IPS-11a (cell line): ENCODE data around the gene IGFL1.
"Not testable (repeated sequence)": the region's sequence is repeated elsewhere in the genome, so short reads cannot be mapped to it uniquely, and the experiment has no call there.

Experiments
- H3K4me3 ChIP-seq: one replicate; pipeline ENCODE4 v1.5.1; 2013; ENCODE audit warnings: low read depth, low read length, control low read depth

IGFL1 gene

GRCh38 chr19:46221981-46222610 is 7.4 kb upstream of the IGFL1 start:
- no peak overlapping the region for H3K4me3 ChIP-seq

DNA sequence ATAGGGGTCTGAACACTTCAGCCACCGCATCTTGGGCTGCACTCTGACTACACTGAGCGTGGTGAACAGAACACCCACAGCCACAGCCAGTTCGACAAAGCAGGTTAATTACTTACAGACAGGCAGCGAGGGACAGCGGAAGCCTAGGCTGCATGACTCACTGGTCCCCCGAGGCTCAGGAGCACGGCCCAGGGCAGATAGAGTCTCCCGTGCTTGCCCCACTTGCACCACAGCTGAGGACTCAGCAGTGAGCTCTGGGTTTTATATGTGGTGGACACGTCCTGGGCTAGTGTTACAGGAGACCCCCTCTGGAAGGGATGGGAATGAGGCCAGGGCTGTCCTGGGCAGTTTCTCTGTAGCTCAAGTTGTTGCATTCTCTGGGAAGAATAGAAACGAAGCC is 5.8 kb upstream of the IGFL1 start:
- not testable (repeated sequence) for H3K4me3 ChIP-seq

GRCh38 chr19:46224773-46225172 is 4.8 kb upstream of the IGFL1 start:
- H3K4me3 ChIP-seq = no peak overlapping the region

DNA sequence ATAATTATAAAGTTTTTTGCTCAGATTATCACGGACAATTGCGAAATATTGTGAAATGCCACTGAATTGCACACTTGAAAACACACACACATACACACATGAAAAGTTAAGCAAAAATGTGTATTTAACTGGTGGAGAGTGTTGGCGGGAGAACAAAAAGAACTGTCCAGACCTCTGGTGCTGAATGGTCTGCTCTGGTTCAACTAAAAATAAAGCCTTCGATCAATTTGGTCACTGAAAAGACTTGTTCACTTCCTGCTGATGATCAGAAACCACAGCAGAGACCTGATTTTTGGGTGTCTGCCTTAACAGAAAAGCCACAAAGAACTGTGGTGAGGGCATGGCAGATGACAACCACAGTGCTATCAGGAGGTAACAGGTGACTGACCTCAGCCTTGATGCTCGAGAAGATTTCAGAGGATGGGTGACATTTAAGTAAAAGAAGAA is 4.0 kb upstream of the IGFL1 start:
- no peak overlapping the region for H3K4me3 ChIP-seq

DNA sequence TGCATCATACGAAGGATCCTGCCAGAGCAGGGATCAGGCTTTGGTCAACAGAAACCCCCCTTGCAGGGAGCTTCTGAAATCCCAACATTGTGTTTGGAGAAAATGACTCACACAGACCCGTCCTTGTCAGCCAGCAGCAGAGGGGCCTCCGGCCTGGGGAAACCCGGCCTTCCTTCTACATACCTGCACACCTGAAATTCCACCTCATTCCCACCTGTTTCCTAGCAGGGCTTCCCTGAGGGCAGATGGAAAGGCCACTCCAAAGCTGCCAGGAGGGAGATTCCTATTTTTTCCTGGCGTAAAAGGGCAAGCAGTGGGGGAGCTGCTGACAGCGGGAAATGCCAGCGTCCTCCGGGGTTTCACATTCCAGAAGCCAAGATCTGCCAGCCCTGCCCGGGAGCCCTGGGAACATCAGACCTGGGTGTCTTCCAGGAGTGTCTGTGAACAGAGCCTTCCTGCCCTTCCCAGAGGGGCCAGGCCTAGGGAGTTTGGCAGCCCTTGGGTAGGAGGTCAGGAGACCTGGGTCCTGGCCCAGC is 3.0 kb upstream of the IGFL1 start:
- H3K4me3 ChIP-seq = no peak overlapping the region

GRCh38 chr19:46232029-46232428 is 2.5 kb downstream of the IGFL1 start:
- no peak overlapping the region for H3K4me3 ChIP-seq

- no peak overlapping the region for H3K4me3 ChIP-seq
These were observed 2.9 kb downstream of the IGFL1 start for GRCh38 chr19:46232468-46232867.

DNA sequence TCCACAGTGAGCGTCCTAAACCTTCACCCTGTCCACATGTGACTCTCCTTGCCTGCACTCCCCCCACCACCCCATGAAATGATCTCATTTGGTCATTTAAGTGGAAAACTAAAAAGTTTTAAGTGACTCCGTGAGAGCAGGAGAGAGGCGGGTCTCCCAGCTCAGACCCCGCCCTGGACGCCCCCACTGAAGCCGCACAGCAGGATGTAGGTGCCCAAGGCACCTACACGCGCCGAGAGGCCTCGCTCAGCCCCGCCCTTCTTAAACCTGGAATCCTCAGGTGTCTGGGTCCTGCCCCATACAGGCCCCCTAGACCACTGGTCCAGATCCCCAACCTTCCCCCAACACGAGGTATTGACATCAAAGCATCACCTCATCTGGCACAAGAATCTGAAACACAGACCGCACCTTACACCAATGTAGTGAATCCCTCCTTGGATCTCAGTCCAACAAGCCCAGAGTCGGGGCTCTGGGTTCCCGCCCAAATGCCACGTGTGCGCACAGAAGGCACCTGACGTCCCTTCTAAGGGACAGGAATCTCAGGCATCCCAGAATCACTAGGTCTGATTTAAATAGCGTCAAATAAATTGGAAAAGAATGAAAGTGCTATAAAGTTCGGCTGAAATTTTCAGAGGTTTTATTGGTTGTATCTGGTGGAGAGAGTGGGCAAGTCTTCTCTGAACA is 3.5 kb downstream of the IGFL1 start:
- no peak overlapping the region for H3K4me3 ChIP-seq

GRCh38 chr19:46233871-46234270 is 4.3 kb downstream of the IGFL1 start:
- H3K4me3 ChIP-seq = not testable (repeated sequence)

DNA sequence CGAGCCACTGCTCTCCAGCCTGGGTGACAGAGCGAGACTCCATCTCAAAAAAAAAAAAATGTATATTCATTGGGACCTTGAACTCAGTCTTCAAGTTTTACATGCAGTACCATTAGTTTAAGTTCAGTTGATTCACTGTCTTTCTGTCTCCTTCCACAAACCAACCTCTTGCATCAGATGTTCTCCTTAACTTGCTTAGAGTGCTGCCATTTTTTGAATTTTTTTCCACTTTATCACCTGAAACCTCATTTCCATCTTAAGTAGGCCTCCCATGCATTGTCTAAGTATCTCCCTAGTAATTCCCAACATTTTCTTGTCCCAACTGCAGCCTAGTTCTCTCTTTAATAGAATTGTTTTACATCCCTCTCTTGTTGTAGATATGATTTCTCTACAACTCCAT is 8.6 kb downstream of the IGFL1 start:
- H3K4me3 ChIP-seq = not testable (repeated sequence)

GRCh38 chr19:46239193-46240024 is 9.9 kb downstream of the IGFL1 start:
- no peak overlapping the region for H3K4me3 ChIP-seq

DNA sequence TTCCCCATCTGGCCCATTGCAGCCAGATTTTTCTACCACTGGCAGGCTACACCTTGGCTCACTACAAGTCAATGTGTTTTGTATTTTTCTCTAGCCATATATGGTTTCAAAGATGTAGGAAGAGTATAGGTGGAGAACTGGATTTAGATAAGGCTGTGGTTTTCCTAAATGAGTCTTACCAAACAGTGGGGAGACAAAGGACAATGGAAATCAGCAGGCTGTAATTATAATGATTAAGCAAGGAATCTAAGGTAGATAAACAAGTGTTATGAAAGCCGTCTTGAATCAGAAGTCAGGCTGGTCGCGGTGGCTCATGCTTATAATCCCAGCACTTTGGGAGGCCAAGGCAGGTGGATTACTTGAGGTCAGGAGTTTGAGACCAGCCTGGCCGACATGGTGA is 11.2 kb downstream of the IGFL1 start:
- H3K4me3 ChIP-seq = no peak overlapping the region

DNA sequence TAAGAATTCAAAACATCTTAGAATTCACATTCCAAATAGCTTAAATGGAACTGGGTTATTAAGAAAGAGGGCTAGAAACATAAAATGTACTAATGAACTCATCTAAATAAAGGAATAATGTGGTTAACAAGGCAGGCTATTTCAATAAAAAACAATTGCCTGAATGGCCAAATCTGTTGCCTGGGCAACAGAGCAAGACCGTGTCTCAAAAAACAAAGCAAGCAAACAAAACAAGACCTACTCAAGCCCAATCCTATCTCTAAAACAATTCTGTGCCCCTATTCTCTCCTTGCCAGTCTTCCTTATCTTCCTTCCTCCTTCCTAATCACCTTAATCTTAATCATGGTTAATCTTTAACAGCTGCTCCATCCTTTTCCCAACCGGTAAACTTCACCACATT is 12.1 kb downstream of the IGFL1 start:
- no peak overlapping the region for H3K4me3 ChIP-seq

DNA sequence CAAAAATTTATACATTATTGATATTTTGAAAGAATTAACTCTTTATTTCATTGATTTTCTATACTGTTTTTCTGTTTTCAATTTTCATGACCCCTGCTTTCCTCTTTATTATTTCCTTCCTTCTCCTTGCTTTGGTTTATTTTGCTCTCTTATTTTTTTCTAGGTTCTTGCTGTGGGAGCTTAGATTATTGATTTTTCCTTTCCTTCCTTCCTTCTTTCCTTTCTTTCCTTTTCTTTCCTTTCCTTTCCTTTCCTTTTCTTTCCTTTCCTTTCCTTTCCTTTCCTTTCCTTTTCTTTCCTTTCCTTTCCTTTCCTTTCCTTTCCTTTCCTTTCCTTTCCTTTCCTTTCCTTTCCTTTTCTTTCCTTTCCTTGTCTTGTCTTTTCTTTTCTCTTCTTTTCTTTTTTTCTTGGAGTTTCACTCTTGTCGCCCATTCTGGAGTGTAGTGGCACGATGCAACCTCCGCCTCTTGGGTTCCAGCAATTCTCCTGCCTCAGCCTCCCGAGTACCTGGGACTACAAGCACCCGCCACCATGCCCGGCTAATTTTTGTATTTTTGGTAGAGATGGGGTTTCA is 13.6 kb downstream of the IGFL1 start:
- H3K4me3 ChIP-seq = not testable (repeated sequence)

DNA sequence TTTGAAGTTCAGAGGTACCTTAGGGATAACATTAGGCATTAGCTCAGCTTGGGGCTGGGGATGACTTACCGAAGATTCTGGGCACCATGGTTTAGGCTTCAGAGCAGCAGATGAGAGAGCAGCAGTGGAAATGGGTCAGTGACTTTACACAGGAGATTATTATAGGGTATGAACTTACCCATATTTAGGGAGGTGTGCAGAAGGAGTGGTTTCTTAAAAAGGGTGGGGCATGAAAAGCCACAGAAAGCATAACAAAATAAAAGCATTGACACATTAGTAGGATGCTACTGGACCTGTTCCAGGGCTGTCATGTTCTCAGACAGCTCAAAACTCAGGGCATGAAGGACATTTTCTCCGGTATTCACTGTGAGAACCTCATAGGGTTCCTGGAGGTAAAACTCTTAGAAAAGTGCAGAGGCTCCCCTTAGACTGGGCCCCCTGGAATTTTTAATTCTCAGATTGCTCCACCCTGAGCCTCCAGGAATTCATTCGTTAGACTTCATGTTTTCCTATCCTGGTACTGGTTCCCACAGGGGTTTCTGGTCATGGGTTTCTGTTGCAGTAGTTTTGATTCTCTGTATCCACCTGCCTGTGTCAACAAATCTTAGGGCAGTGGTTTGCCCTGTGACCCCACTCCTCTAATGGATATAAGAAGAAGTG is 20.7 kb downstream of the IGFL1 start:
- no peak overlapping the region for H3K4me3 ChIP-seq

DNA sequence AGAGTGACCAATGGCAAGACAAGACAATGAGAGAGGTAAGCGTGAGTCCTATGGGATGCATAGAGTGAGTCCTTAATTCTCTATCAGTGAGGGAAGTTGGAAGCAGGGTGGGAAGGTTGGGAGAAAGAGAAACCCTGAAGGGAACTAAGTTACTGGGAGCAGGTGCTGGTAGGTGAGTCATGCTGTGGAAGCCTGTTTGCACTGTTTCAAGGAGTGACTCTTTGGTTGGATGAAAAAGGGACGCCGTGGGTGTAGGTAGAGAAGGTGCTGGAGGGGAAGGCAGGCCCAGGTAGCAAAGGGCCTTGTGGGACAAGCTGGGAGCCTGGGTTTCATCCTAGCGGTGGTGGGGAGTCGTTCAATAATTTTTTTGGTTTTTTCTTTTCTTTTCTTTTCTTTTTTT is 21.9 kb downstream of the IGFL1 start:
- H3K4me3 ChIP-seq = no peak overlapping the region

GRCh38 chr19:46254776-46255175 is 25.2 kb downstream of the IGFL1 start:
- no peak overlapping the region for H3K4me3 ChIP-seq

DNA sequence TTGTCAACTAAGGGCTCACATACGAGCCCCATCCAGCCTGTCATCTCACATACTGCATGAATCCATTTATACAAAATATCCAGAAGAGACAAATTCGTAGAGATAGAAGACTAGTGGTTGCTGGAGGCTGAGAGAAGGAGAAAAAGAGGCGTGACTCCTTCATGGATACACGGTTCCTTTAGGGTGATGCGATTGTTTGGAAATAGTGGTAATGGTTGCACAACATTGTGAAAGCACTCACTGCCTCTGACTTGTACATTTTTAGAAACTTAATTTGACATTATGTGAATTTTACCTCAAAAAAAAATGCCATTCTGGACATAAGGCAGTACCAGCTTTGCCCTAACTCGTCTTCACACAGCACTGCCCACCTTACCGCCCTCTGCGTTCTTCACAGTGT is 27.3 kb downstream of the IGFL1 start:
- no peak overlapping the region for H3K4me3 ChIP-seq

GRCh38 chr19:46261501-46261900 is 32.0 kb downstream of the IGFL1 start:
- not testable (repeated sequence) for H3K4me3 ChIP-seq

GRCh38 chr19:46262684-46263296 is 33.2 kb downstream of the IGFL1 start:
- H3K4me3 ChIP-seq = not testable (repeated sequence)
